Activated CD8-positive, alpha-beta T cell treated with anti-CD3 and anti-CD28 coated beads for 36 hours (primary cell): ENCODE results near the gene SKP2. TPM values are rescaled to one million over a fixed set of nuclear protein-coding genes. Genes with fewer than 3 reads are reported as not detected.

Source experiments
- ATAC-seq: fragments of 200-7000 bp; cut with Tn5 transposase; one replicate; pipeline ENCODE4 v1.10.0; 2021; ENCODE audit warnings: mild to moderate bottlenecking, moderate library complexity
- CTCF ChIA-PET: fragments of 350-600 bp; sonication (Branson Sonifier 250); formaldehyde crosslinking; loops from one replicate; lab custom pipeline; 2021; ENCODE audit warnings: antibody characterized with exemption; lab: Charles Lee
- POLR2A ChIA-PET: fragments of 350-600 bp; sonication (Branson Sonifier 250); formaldehyde crosslinking; loops from one replicate; lab custom pipeline; 2021; ENCODE audit warnings: antibody characterized with exemption; lab: Charles Lee
- DNase-seq: peaks from one replicate; pipeline ENCODE4 v3.0.0-alpha.2; 2020
- H3K27ac Mint-ChIP-seq: one replicate; pipeline ENCODE4 v1.8.0; 2021; ENCODE audit warnings: mild to moderate bottlenecking, mixed read lengths
- H3K27me3 Mint-ChIP-seq: one replicate; pipeline ENCODE4 v1.8.0; 2021; ENCODE audit warnings: mixed read lengths
- H3K36me3 Mint-ChIP-seq: one replicate; pipeline ENCODE4 v1.8.0; 2021; ENCODE audit warnings: low read depth, mixed read lengths
- H3K4me1 Mint-ChIP-seq: one replicate; pipeline ENCODE4 v1.8.0; 2021; ENCODE audit warnings: low read depth, mixed read lengths
- H3K4me3 Mint-ChIP-seq: one replicate; pipeline ENCODE4 v1.8.0; 2021; ENCODE audit warnings: mild to moderate bottlenecking, moderate library complexity, mixed read lengths
- H3K9me3 Mint-ChIP-seq: one replicate; pipeline ENCODE4 v1.8.0; 2021; ENCODE audit warnings: mixed read lengths
- intact Hi-C: fragments of 100-400 bp; cut with micrococcal nuclease; formaldehyde crosslinking; loops from one replicate; pipeline ENCODE4 v1.10.0; 2022
- total RNA-seq, 2 experiments: library from RNA; stranded (reverse); gene quantifications; one replicate each; pipeline ENCODE4 v1.2.3, GENCODE V29; 2021
- TF ChIP-seq, protein P1 (sequence below): fragments of 200-600 bp; IDR thresholded peaks from one replicate; pipeline ENCODE4 v1.8.0; 2022; ENCODE audit warnings: antibody characterized with exemption, mild to moderate bottlenecking

Gene SKP2
- total RNA-seq, 2 experiments from 2014 or later: 55.8 to 60.2 TPM

DNA sequence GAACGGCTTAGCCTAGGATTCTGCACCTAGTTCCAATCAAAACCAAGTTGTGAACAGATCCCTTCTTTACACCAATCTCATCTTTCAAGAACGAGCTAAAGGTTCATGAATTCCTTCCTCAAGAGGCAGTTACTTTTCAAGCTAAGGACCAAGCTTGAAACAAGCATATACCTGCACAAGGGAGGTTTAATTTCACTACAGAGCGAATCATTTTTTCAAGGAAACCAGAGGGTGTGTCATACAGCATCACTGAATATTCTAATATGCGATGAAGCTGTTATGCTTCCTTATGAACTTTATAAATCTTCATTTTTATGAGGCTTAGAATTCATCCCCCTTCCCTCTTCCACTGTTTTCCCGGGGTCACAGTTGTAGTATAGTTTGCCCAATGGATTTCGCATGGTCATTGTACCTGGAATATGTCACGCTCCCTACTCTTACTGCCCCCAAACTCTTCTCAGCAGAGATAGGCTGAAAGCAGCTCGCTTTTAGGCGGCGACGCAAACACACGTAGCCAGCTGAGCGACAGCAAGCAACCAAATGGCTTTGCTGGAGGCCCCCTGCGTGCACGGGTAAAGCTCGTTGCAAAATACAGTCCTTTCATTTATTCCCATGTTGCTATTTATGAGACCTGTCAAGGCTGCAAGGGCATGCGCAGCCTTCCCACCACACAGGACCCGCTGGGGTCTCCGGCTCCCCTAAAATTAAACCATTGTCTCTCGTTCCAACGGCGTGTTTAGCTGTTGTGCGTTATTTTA, 1.1 kb upstream of the SKP2 start:
- no peaks in the 10 kb centered on the region for H3K9me3 Mint-ChIP-seq
- ChIA-PET CTCF (interaction anchor here (0.7 to 1.9 kb wide), 5 partner anchors 10 to 1306 kb away, joined by 3 to 11 read pairs (median 4); partner anchors contain the start of gene NADK2), POLR2A (interaction anchor here (0.6 to 3.5 kb wide), 9 partner anchors 9 to 725 kb away, joined by 3 to 34 read pairs (median 4); partner anchors contain the start of gene NADK2)
- peaks cover 34% of the 10 kb centered on the region for H3K36me3 Mint-ChIP-seq
- ATAC-seq: peak; percentile 55
- DNase-seq: peak; percentile 85
- peaks cover 52% of the 10 kb centered on the region for H3K4me1 Mint-ChIP-seq
- intact Hi-C loops: loop anchor here (5.0 kb wide), 1 partner anchor 91 kb away; the partner anchor contains the start of gene NADK2
- H3K27me3 Mint-ChIP-seq: no peaks in the 10 kb centered on the region
- H3K4me3 Mint-ChIP-seq: peak overlapping the region; percentile 99
- TF ChIP-seq, protein P1, sequence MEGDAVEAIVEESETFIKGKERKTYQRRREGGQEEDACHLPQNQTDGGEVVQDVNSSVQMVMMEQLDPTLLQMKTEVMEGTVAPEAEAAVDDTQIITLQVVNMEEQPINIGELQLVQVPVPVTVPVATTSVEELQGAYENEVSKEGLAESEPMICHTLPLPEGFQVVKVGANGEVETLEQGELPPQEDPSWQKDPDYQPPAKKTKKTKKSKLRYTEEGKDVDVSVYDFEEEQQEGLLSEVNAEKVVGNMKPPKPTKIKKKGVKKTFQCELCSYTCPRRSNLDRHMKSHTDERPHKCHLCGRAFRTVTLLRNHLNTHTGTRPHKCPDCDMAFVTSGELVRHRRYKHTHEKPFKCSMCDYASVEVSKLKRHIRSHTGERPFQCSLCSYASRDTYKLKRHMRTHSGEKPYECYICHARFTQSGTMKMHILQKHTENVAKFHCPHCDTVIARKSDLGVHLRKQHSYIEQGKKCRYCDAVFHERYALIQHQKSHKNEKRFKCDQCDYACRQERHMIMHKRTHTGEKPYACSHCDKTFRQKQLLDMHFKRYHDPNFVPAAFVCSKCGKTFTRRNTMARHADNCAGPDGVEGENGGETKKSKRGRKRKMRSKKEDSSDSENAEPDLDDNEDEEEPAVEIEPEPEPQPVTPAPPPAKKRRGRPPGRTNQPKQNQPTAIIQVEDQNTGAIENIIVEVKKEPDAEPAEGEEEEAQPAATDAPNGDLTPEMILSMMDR: no peak
- peak overlapping the region; percentile 89 for H3K27ac Mint-ChIP-seq

DNA sequence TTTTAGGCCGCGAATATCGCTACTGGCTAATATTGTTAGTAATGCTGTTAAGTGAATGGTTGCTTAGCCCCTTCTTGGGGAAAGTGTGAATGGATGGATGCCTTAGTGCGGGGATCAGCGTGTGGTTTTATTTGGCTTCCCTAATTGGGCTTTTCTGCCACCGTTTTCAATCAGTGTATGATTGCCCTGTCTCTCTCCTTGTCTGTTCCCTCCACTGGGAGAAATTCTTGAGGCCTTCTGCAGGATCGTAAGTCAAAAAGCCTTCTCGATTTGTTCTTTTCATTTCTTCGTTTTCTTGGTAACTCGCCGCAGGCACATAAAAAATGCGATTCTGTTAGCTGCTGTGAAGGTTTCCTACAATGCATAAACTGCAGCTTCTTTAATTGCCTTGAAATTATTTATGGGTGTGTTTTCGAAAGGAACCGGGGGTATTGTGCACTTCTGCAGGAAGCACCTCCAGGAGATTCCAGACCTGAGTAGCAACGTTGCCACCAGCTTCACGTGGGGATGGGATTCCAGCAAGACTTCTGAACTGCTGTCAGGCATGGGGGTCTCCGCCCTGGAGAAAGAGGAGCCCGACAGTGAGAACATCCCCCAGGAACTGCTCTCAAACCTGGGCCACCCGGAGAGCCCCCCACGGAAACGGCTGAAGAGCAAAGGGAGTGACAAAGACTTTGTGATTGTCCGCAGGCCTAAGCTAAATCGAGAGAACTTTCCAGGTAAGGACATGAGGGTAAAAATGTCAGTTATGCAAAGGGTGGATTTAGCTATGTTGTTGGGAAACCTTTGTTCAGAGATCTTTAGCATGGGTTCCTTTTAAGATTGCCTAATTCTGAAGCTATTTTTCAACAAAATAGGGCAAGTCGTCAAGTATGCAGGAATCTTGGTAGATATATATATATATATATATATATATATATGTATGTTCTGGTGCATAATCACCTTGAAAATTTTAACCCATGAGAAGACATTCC, 700 bp downstream of the SKP2 start:
- peak overlapping the region; percentile 99 for H3K4me3 Mint-ChIP-seq
- H3K4me1 Mint-ChIP-seq: peaks cover 53% of the 10 kb centered on the region
- peaks cover 51% of the 10 kb centered on the region for H3K36me3 Mint-ChIP-seq
- intact Hi-C loops: loop anchor here (5.0 kb wide), 1 partner anchor 90 kb away; the partner anchor contains the start of gene NADK2
- DNase-seq: no peak
- H3K27me3 Mint-ChIP-seq: no peaks in the 10 kb centered on the region
- TF ChIP-seq, protein P1: no peak
- no peaks in the 10 kb centered on the region for H3K9me3 Mint-ChIP-seq
- peak overlapping the region; percentile 89 for H3K27ac Mint-ChIP-seq
- ATAC-seq: no peak
- ChIA-PET POLR2A (interaction anchor here (0.7 to 3.5 kb wide), 8 partner anchors 8 to 538 kb away, joined by 3 to 34 read pairs (median 6); partner anchors contain the start of gene NADK2), CTCF (interaction anchor here (0.6 to 2.2 kb wide), 7 partner anchors 13 to 1149 kb away, joined by 3 to 10 read pairs (median 4); partner anchors contain the start of gene NADK2)

DNA sequence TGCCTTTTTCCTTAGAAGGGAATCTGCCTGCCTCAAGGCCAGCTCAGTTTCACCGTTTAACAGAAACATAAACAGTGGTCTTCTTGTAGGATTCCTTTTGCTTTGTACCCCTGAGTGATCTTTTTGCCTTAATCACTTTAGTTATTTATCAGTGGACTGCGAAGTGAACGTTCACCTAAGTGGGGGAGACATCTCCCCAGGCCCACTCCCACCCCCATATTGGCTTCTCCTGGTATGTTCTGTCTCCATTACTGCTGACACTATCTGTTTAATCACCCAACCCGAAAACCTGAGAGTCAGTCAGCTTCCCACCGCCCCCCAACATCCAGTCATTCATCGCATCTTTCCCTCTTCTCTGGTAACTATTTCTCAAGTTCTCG, 1.4 kb downstream of the SKP2 start:
- POLR2A ChIA-PET: interaction anchor here (0.7 to 3.5 kb wide), 4 partner anchors 7 to 88 kb away, joined by 3 to 34 read pairs (median 10); partner anchors contain the start of gene NADK2
- TF ChIP-seq, protein P1: no peak
- Mint-ChIP-seq H3K4me1 (peaks cover 50% of the 10 kb centered on the region), H3K9me3 (no peaks in the 10 kb centered on the region), H3K36me3 (peaks cover 56% of the 10 kb centered on the region), H3K4me3 (peak overlapping the region; percentile 99), H3K27me3 (no peaks in the 10 kb centered on the region), H3K27ac (no peak overlapping the region)
- DNase-seq (no peak), ATAC-seq (no peak)
- CTCF ChIA-PET: interaction anchor here (1.2 to 2.2 kb wide), 5 partner anchors 12 to 1150 kb away, joined by 3 to 10 read pairs (median 4); partner anchors contain the start of gene NADK2
- intact Hi-C loops: loop anchor here (5.0 kb wide), 1 partner anchor 89 kb away; the partner anchor contains the start of gene NADK2

DNA sequence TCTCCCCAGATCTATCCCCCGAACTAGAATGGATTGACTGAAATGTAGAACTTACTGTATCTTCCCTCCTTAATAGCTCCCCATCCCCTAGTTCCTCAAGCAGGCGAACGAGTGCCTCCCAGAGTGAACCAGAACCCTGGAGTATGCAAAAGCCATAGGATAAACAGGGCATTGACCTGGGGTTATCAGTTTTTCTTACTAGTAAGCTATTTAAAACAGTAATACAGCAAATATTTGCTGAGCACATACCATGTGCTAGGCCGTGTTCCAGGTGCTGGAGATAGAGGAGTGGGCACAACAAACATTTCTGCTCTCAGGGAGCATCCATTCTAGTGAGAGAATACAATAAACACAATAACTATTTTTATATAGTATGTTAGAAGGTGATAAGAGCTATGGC, 1.8 kb downstream of the SKP2 start:
- ChIA-PET POLR2A (interaction anchor here (0.7 to 2.2 kb wide), 2 partner anchors 9 to 14 kb away, joined by 3 to 9 read pairs; no protein-coding TSS in a partner anchor), CTCF (interaction anchor here (0.9 to 2.2 kb wide), 5 partner anchors 9 to 1150 kb away, joined by 3 to 10 read pairs (median 4); no protein-coding TSS in a partner anchor)
- peak overlapping the region; percentile 99 for H3K4me3 Mint-ChIP-seq
- no peaks in the 10 kb centered on the region for H3K27me3 Mint-ChIP-seq
- TF ChIP-seq, protein P1: no peak
- peaks cover 47% of the 10 kb centered on the region for H3K4me1 Mint-ChIP-seq
- H3K36me3 Mint-ChIP-seq: peaks cover 60% of the 10 kb centered on the region
- DNase-seq: no peak
- intact Hi-C loops: loop anchor here (5.0 kb wide), 1 partner anchor 89 kb away; the partner anchor contains the start of gene NADK2
- H3K9me3 Mint-ChIP-seq: no peaks in the 10 kb centered on the region
- ATAC-seq: no peak
- no peak overlapping the region for H3K27ac Mint-ChIP-seq
